Stimulated activated CD8-positive, alpha-beta memory T cell treated with anti-CD3 and anti-CD28 coated beads, Interleukin-7, amount 100 ng/mL, for 1 hour (primary cell): ENCODE results near the gene MVP.
"Not testable (repeated sequence)": the region's sequence is repeated elsewhere in the genome, so short reads cannot be mapped to it uniquely, and the experiment has no call there.

ENCODE experiments used
- DNase-seq, 2 donors: peaks; one replicate each; pipeline ENCODE4 v3.0.0-alpha.2; 2020; ENCODE audit warnings: low read depth in 2 of 2

Gene MVP

GRCh38 chr16:29871822-29872546 is 51.7 kb downstream of the MVP start:
- no peak for DNase-seq

- no peak for DNase-seq
Observed at GRCh38 chr16:29873319-29873718, 53.1 kb downstream of the MVP start.

GRCh38 chr16:29875206-29875605 is 54.9 kb downstream of the MVP start:
- DNase-seq = no peak

GRCh38 chr16:29876217-29876593 is 55.9 kb downstream of the MVP start:
- DNase-seq = no peak

GRCh38 chr16:29876594-29877249 is 56.5 kb downstream of the MVP start:
- DNase-seq = no peak

GRCh38 chr16:29877266-29877961 is 57.2 kb downstream of the MVP start:
- DNase-seq = no peak

GRCh38 chr16:29878172-29878571 is 57.9 kb downstream of the MVP start:
- no peak for DNase-seq

- no peak for DNase-seq
Observed at GRCh38 chr16:29881050-29881449, 60.8 kb downstream of the MVP start.

GRCh38 chr16:29883987-29884386 is 63.7 kb downstream of the MVP start:
- no peak for DNase-seq

- not testable (repeated sequence) for DNase-seq
Observed at GRCh38 chr16:29889372-29889771, 69.1 kb downstream of the MVP start.

GRCh38 chr16:29891525-29892457 is 71.5 kb downstream of the MVP start:
- DNase-seq = no peak

- no peak for DNase-seq
Observed at GRCh38 chr16:29892458-29892813, 72.2 kb downstream of the MVP start.

GRCh38 chr16:29893553-29893952 is 73.3 kb downstream of the MVP start:
- DNase-seq = no peak

- no peak for DNase-seq
Observed at GRCh38 chr16:29894352-29894751, 74.1 kb downstream of the MVP start.

- no peak for DNase-seq
Observed at GRCh38 chr16:29896841-29897240, 76.6 kb downstream of the MVP start.

- no peak for DNase-seq
Observed at GRCh38 chr16:29897333-29897732, 77.1 kb downstream of the MVP start.
